ENCODE results near the gene PITPNC1. TPM values are rescaled to one million over a fixed set of nuclear protein-coding genes. Genes with fewer than 3 reads are reported as not detected.

Gene PITPNC1
- polyA plus RNA-seq, 1 donor from 2014 or later = 18.8 TPM

- Histone ChIP-seq H4K20me1 (ENCODE audit: insufficient read depth) (no peaks in the 10 kb centered on the region), H3K79me2 (replicated peaks; ENCODE audit: insufficient read depth, low read length) (no peaks in the 10 kb centered on the region), H3K27me3 (ENCODE audit: insufficient read depth, low read depth, low read length) (no peaks in the 10 kb centered on the region), H3K36me3 (ENCODE audit: insufficient read depth, low read length) (no peaks in the 10 kb centered on the region), H3K9ac (ENCODE audit: low read length) (no peak overlapping the region), H3K9me2 (ENCODE audit: insufficient read depth, low read length) (no peaks in the 10 kb centered on the region), H3F3A (ENCODE audit: insufficient read depth, low read length, poor library complexity, severe bottlenecking) (no peaks in the 10 kb centered on the region), H3K4me3 (ENCODE audit: low read length) (no peak overlapping the region), H3K9me3 (ENCODE audit: low read length) (no peaks in the 10 kb centered on the region), H3K4me2 (ENCODE audit: low read length) (no peak overlapping the region), H3K27ac (ENCODE audit: low read length) (no peak overlapping the region), H2AFZ (ENCODE audit: low read depth, low read length) (no peak overlapping the region)
- no peak for TF ChIP-seq CTCF (IDR thresholded peaks at IDR 0.05; ENCODE audit: poor library complexity, severe bottlenecking)
- TF ChIP-seq EZH2 (IDR thresholded peaks at IDR 0.05; ENCODE audit: borderline replicate concordance, insufficient read depth, low read length, poor library complexity, severe bottlenecking) = no peak
- no peak for TF ChIP-seq SMC3 (conservative IDR thresholded peaks at IDR 0.05; ENCODE audit: poor library complexity)
- no peak for TF ChIP-seq POLR2AphosphoS5 (IDR thresholded peaks at IDR 0.05)
- no peak for TF ChIP-seq EP300 (conservative IDR thresholded peaks at IDR 0.05; ENCODE audit: poor library complexity, severe bottlenecking)
These were observed 289.6 kb downstream of the PITPNC1 start for GRCh38 chr17:67666710-67667109.

- Histone ChIP-seq H3K27me3 (ENCODE audit: insufficient read depth, low read depth, low read length) (no peaks in the 10 kb centered on the region), H3K9ac (ENCODE audit: low read length) (no peak overlapping the region), H3K79me2 (replicated peaks; ENCODE audit: insufficient read depth, low read length) (no peaks in the 10 kb centered on the region), H3K4me2 (ENCODE audit: low read length) (no peak overlapping the region), H3K36me3 (ENCODE audit: insufficient read depth, low read length) (no peaks in the 10 kb centered on the region), H3F3A (ENCODE audit: insufficient read depth, low read length, poor library complexity, severe bottlenecking) (no peaks in the 10 kb centered on the region), H3K27ac (ENCODE audit: low read length) (no peak overlapping the region), H3K9me2 (ENCODE audit: insufficient read depth, low read length) (no peaks in the 10 kb centered on the region), H3K9me3 (ENCODE audit: low read length) (no peaks in the 10 kb centered on the region), H3K4me3 (ENCODE audit: low read length) (no peak overlapping the region), H4K20me1 (ENCODE audit: insufficient read depth) (no peaks in the 10 kb centered on the region), H2AFZ (ENCODE audit: low read depth, low read length) (no peak overlapping the region)
- TF ChIP-seq POLR2AphosphoS5 (IDR thresholded peaks at IDR 0.05) = no peak
- TF ChIP-seq TAF1 (IDR thresholded peaks at IDR 0.05; ENCODE audit: low read depth) = no peak
- TF ChIP-seq CTCF (IDR thresholded peaks at IDR 0.05; ENCODE audit: poor library complexity, severe bottlenecking) = no peak
- TF ChIP-seq EZH2 (IDR thresholded peaks at IDR 0.05; ENCODE audit: borderline replicate concordance, insufficient read depth, low read length, poor library complexity, severe bottlenecking) = no peak
- no peak for TF ChIP-seq EP300 (conservative IDR thresholded peaks at IDR 0.05; ENCODE audit: poor library complexity, severe bottlenecking)
- no peak for TF ChIP-seq REST (IDR thresholded peaks at IDR 0.05; ENCODE audit: borderline replicate concordance)
- no peak for TF ChIP-seq RAD21 (conservative IDR thresholded peaks at IDR 0.05)
- TF ChIP-seq MXI1 (conservative IDR thresholded peaks at IDR 0.05; ENCODE audit: poor library complexity, severe bottlenecking) = no peak
- TF ChIP-seq SMC3 (conservative IDR thresholded peaks at IDR 0.05; ENCODE audit: poor library complexity) = no peak
These were observed 294.4 kb downstream of the PITPNC1 start for GRCh38 chr17:67671493-67671892.

All from neural cell (in vitro differentiated cells).